IMR-90 (cell line): ENCODE measurements around the gene DLG4.

Experiments used
- CEBPB ChIP-seq: IDR thresholded peaks from 2 replicates; pipeline ENCODE4 v1.6.1; 2012; ENCODE audit warnings: low read depth, low read length, improper control_type of control experiment
- CHD1 ChIP-seq: IDR thresholded peaks from 2 replicates; pipeline ENCODE4 v1.6.1; 2012; ENCODE audit warnings: low read depth, low read length, improper control_type of control experiment
- CTCF ChIP-seq: conservative IDR thresholded peaks from 2 replicates; pipeline ENCODE4 v1.5.1; 2012; ENCODE audit warnings: mild to moderate bottlenecking, low read depth, low read length, improper control_type of control experiment
- FOS ChIP-seq: fragments of 150-350 bp; IDR thresholded peaks from 2 replicates; pipeline ENCODE4 v1.6.1; 2016; ENCODE audit warnings: low read depth, low read length
- MAFK ChIP-seq: IDR thresholded peaks from 2 replicates; pipeline ENCODE4 v1.6.1; 2012; ENCODE audit warnings: low read depth, low read length, improper control_type of control experiment
- MXI1 ChIP-seq: IDR thresholded peaks from 2 replicates; pipeline ENCODE4 v1.6.1; 2012; ENCODE audit warnings: low read depth, mild to moderate bottlenecking, low read length, moderate library complexity, borderline replicate concordance
- POLR2A ChIP-seq: IDR thresholded peaks from 2 replicates; pipeline ENCODE4 v1.6.1; 2012; ENCODE audit warnings: mild to moderate bottlenecking, low read depth, low read length
- RCOR1 ChIP-seq: IDR thresholded peaks from 2 replicates; pipeline ENCODE4 v1.6.1; 2012; ENCODE audit warnings: mild to moderate bottlenecking, low read length, improper control_type of control experiment; ENCODE audit not compliant: insufficient replicate concordance
- RFX5 ChIP-seq: IDR thresholded peaks from 2 replicates; pipeline ENCODE4 v1.8.0; 2012; ENCODE audit warnings: low read depth, mild to moderate bottlenecking, low read length, moderate library complexity
- TF ChIP-seq, protein P1 (sequence below): fragments of 150-350 bp; IDR thresholded peaks from 2 replicates; pipeline ENCODE4 v1.6.1; 2016; ENCODE audit warnings: low read depth, mild to moderate bottlenecking, low read length, moderate library complexity, borderline replicate concordance
- TF ChIP-seq, protein P2 (sequence below): fragments of 150-350 bp; IDR thresholded peaks from 2 replicates; pipeline ENCODE4 v1.6.1; 2017; ENCODE audit warnings: mild to moderate bottlenecking, antibody characterized with exemption, low read length, low read depth

GRCh38 chr17:7190276-7190917 lies 29.2 kb downstream of the DLG4 start:
- TF ChIP-seq RCOR1: no peak
- no peak for TF ChIP-seq CTCF
- TF ChIP-seq POLR2A: no peak
- no peak for TF ChIP-seq RFX5
- TF ChIP-seq MXI1: no peak
- TF ChIP-seq, protein P1, sequence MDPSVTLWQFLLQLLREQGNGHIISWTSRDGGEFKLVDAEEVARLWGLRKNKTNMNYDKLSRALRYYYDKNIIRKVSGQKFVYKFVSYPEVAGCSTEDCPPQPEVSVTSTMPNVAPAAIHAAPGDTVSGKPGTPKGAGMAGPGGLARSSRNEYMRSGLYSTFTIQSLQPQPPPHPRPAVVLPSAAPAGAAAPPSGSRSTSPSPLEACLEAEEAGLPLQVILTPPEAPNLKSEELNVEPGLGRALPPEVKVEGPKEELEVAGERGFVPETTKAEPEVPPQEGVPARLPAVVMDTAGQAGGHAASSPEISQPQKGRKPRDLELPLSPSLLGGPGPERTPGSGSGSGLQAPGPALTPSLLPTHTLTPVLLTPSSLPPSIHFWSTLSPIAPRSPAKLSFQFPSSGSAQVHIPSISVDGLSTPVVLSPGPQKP: no peak
- no peak for TF ChIP-seq FOS
- TF ChIP-seq CHD1: no peak
- no peak for TF ChIP-seq CEBPB
- TF ChIP-seq MAFK: no peak
- TF ChIP-seq, protein P2, sequence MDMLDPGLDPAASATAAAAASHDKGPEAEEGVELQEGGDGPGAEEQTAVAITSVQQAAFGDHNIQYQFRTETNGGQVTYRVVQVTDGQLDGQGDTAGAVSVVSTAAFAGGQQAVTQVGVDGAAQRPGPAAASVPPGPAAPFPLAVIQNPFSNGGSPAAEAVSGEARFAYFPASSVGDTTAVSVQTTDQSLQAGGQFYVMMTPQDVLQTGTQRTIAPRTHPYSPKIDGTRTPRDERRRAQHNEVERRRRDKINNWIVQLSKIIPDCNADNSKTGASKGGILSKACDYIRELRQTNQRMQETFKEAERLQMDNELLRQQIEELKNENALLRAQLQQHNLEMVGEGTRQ: no peak
